GM18907 (cell line): Measurements from ENCODE around the gene CCDC93.

Experiments used
- ATAC-seq: cut with Tn5 transposase; IDR thresholded peaks from one replicate; pipeline ENCODE4 v1.9.1; 2021; ENCODE audit warnings: mild to moderate bottlenecking, moderate library complexity; ENCODE audit not compliant: unreplicated experiment

Gene CCDC93

GRCh38 chr2:117921520-117921919 lies 92.3 kb downstream of the CCDC93 start:
- no peak for ATAC-seq

GRCh38 chr2:117918608-117919007 lies 95.3 kb downstream of the CCDC93 start:
- ATAC-seq: no peak

GRCh38 chr2:117917223-117917917 lies 96.5 kb downstream of the CCDC93 start:
- no peak for ATAC-seq

- ATAC-seq: no peak
These were observed 110.9 kb downstream of the CCDC93 start for GRCh38 chr2:117902933-117903332.

GRCh38 chr2:117888897-117889296 lies 125.0 kb downstream of the CCDC93 start:
- ATAC-seq: no peak

- no peak for ATAC-seq
These were observed 128.6 kb downstream of the CCDC93 start for GRCh38 chr2:117885308-117885707.

GRCh38 chr2:117879003-117879402 lies 134.9 kb downstream of the CCDC93 start:
- no peak for ATAC-seq

- ATAC-seq: no peak
These were observed 138.1 kb downstream of the CCDC93 start for GRCh38 chr2:117875786-117876185.
